Liver (tissue), 9 donors: ENCODE data around the gene LRRC47. TPM values are rescaled to one million over a fixed set of nuclear protein-coding genes. Genes with fewer than 3 reads are reported as not detected.

Source experiments
- DNase-seq: peaks from one replicate; pipeline ENCODE4 v3.0.0-alpha.2; 2017; ENCODE audit warnings: low spot score
- H3K27ac ChIP-seq, 2 donors: one replicate each; pipeline ENCODE4 v1.7.0; 2013; ENCODE audit warnings: inconsistent platforms in 2 of 2, low read length in 2 of 2, control low read depth in 1 of 2, low read depth in 1 of 2, mild to moderate bottlenecking in 1 of 2
- H3K27me3 ChIP-seq, 4 donors: one replicate each; pipeline versions ENCODE4 v1.6.1 to v1.7.0; 2013; ENCODE audit warnings: low read length in 3 of 4, inconsistent platforms in 1 of 4, mild to moderate bottlenecking in 1 of 4, moderate library complexity in 1 of 4; ENCODE audit not compliant: control insufficient read depth in 4 of 4, insufficient read depth in 4 of 4
- H3K36me3 ChIP-seq, 4 donors: one replicate each; pipeline versions ENCODE4 v1.6.1 to v1.7.0; 2013; ENCODE audit warnings: low read length in 3 of 4, mild to moderate bottlenecking in 3 of 4, low read depth in 1 of 4, moderate library complexity in 1 of 4; ENCODE audit not compliant: control insufficient read depth in 4 of 4, insufficient read depth in 3 of 4
- H3K4me1 ChIP-seq, 4 donors: one replicate each; pipeline versions ENCODE4 v1.6.1 to v1.7.0; 2013; ENCODE audit warnings: low read length in 3 of 4, mild to moderate bottlenecking in 3 of 4, moderate library complexity in 1 of 4; ENCODE audit not compliant: control insufficient read depth in 4 of 4, insufficient read depth in 4 of 4
- H3K4me3 ChIP-seq, 3 donors: one replicate each; pipeline versions ENCODE4 v1.6.1 to v1.7.0; 2013; ENCODE audit warnings: low read length in 3 of 3, control low read depth in 1 of 3, low read depth in 1 of 3, mild to moderate bottlenecking in 1 of 3
- H3K9ac ChIP-seq, 2 donors: one replicate each; pipeline ENCODE4 v1.7.0; 2013; ENCODE audit warnings: low read length in 2 of 2, mild to moderate bottlenecking in 2 of 2, moderate library complexity in 2 of 2, control low read depth in 1 of 2, low read depth in 1 of 2
- H3K9me3 ChIP-seq, 4 donors: one replicate each; pipeline versions ENCODE4 v1.6.1 to v1.7.0; 2013; ENCODE audit warnings: low read length in 3 of 4; ENCODE audit not compliant: control insufficient read depth in 4 of 4
- FOXA2 ChIP-seq: IDR thresholded peaks from 2 replicates; pipeline ENCODE4 v1.6.1; 2016; ENCODE audit warnings: antibody characterized with exemption
- NR2F2 ChIP-seq: IDR thresholded peaks from 2 replicates; pipeline ENCODE4 v1.6.1; 2016; ENCODE audit warnings: antibody characterized with exemption
- RXRA ChIP-seq, 2 donors: IDR thresholded peaks; 2 replicates each; pipeline ENCODE4 v1.6.1; 2017 to 2018; ENCODE audit warnings: antibody characterized with exemption in 2 of 2, mild to moderate bottlenecking in 1 of 2
- SP1 ChIP-seq: IDR thresholded peaks from 2 replicates; pipeline ENCODE4 v1.6.1; 2018; ENCODE audit warnings: antibody characterized with exemption, mild to moderate bottlenecking
- WGBS: extraction: QIAGEN DNeasy Blood & Tissue Kit; methylation state at CpG from one replicate; pipeline ENCODE4 v1.1.7; 2013; 5-methylcytosine and 5-hydroxymethylcytosine counted together
- polyA plus RNA-seq, 2 donors: library from polyadenylated mRNA; stranded (reverse) in 1 of 2; unstranded in 1 of 2; fragments of 200-250 nt in 1 of 2; fragments of >200 nt in 1 of 2; fragmentation: Nextera tagmentation in 1 of 2; extraction: Ambion mirVana in 1 of 2; gene quantifications; one replicate each; pipeline versions ENCODE4 v1.2.1 to v1.2.3, GENCODE V29; 2013 to 2015
- total RNA-seq, 2 donors: library from RNA; depleted of rRNA; stranded (reverse); fragments of >200 nt; gene quantifications; one replicate each; pipeline ENCODE4 v1.2.3, GENCODE V29; 2014
- TF ChIP-seq, protein P1 (sequence below): IDR thresholded peaks from 2 replicates; pipeline ENCODE4 v1.6.1; 2016; ENCODE audit warnings: antibody characterized with exemption
- TF ChIP-seq, protein P2 (sequence below): IDR thresholded peaks from 2 replicates; pipeline ENCODE4 v1.6.1; 2016; ENCODE audit warnings: antibody characterized with exemption
- donor health status: healthy.
- donor health status: healthy.
- donor health status: healthy.
- donor health status: healthy.
- donor health status: healthy.

Gene LRRC47
- total and polyA plus RNA-seq, 4 donors, result 8.7 to 23.8 (median 15.4) TPM

DNA sequence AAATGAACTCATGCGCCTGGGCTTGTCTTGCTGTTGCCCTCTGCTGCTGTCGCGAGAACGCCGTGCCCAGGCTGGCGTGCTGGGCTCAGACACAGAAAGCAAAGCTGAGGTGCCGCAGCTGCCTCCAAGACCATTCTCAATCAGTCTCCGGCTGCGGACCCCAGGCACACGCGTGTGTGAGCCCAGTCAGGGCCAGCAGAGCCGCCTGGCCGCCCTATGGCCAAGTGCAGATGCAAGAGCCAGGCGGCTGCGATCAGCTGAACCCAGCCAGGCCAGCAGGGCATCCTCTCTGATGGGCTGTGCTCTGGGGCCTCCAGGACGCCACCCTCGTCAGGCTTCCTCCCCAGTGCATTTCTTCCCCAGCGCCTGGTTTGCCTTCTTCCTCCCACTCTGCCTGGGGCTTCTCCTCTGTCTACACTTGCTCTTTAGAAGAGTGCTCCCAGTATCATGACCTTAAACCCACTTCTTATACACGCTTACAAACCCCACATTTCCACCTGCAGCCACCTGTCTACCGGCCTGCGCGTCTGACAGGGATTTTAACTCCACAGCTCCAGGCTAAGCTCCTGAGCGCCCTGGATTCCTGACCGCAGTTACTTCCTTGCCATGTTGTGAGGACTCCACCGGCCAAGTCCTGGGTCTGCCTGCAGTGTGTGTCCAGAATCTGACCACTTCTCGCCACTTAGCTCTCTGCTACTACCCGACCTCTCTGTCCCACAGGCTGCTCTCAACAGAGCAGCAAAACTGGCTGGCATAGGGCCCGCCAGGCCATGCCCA lies 21.7 kb upstream of the LRRC47 start:
- 95% methylated on average over 28 of the region's 28 CpGs for WGBS
- Histone ChIP-seq H3K4me3 (no peak overlapping the region), H3K27me3 (no peaks in the 10 kb centered on the region), H3K9ac (no peak overlapping the region), H3K9me3 (no peaks in the 10 kb centered on the region), H3K36me3 (peaks cover 3 to 62% (median 25%) of the 10 kb centered on the region in 4 donors), H3K27ac (no peak overlapping the region), H3K4me1 (no peaks in the 10 kb centered on the region)
- no peak for TF ChIP-seq NR2F2
- no peak for DNase-seq

DNA sequence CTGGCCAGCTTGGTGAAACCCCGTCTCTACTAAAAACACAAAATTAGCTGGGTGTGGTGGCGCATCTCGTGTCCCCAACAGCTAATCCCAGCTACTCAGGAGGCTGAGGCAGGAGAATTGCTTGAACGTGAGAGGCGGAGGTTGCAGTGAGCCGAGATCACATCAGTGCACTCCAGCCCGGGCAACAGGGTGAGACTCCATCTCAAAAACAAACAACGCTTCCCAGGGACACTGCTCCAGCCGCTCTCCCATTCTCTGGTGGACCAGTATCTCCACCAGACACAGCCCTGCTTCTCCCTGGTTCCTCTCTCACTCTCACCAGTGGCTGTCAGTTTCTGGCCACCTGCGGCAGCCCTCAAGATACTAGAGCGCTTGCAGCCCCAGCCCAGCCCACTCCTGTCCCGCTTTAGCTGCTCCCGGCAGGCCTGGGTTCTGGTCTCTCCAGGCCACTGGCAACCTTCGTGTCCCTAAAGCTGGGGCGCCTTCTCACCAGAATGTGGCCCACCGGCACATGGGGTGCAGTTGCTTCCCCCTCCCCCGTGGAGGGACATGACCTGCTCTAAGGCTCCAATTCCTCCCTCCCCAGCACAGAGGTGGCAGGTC lies 20.9 kb upstream of the LRRC47 start:
- 94% methylated on average over 17 of the region's 17 CpGs for WGBS
- no peak overlapping the region for H3K4me3 ChIP-seq
- H3K27ac ChIP-seq, result no peak overlapping the region
- no peaks in the 10 kb centered on the region for H3K9me3 ChIP-seq
- H3K4me1 ChIP-seq, result no peaks in the 10 kb centered on the region
- DNase-seq, result no peak
- no peak overlapping the region for H3K9ac ChIP-seq
- no peaks in the 10 kb centered on the region for H3K27me3 ChIP-seq
- TF ChIP-seq, protein P1, sequence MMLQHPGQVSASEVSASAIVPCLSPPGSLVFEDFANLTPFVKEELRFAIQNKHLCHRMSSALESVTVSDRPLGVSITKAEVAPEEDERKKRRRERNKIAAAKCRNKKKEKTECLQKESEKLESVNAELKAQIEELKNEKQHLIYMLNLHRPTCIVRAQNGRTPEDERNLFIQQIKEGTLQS, result no peak
- H3K36me3 ChIP-seq, result peaks cover 3 to 54% (median 24%) of the 10 kb centered on the region in 4 donors

DNA sequence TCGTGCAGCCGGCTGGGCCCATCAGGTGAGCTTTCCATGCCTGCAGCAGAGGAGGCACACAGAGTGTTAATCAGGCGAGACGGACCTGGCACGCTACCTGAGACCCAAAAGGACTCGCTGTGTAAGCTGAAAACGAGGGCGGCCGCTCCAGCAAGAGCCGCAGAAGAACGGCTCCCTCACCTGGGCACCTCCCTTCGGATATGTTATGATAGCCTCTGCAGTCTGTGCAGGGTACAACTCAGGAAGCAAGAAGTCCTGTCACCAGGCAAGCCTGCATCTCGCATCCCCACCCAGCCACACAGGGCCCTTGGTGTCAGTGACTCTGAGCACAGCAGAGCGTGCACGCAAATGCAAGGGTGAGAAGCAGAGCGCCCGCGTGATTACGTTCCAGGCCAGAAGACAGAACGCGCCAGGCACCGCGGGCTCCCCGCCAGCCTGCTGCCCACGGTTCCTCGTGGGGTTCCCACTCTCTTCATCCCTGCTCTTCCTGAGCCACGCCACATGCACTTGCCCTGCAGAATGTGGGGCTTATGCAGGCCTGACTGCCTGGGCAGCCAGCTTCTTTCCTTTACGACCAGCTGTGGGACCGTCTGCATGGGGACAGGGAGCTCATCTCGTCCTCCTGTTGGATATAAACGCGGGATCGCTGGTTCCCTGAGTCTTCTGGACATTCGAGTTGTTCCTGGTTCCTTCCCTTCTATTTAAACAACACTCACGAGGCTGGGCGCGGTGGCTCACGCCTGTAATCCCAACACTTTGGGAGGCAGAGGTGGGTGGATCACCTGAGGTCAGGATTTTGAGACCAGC lies 20.2 kb upstream of the LRRC47 start:
- whole genome bisulfite sequencing, result 92% methylated on average over 38 of the region's 38 CpGs
- peaks cover 3 to 47% (median 20%) of the 10 kb centered on the region in 4 donors for H3K36me3 ChIP-seq
- no peak for TF ChIP-seq SP1
- TF ChIP-seq RXRA (IDR thresholded peaks at IDR 0.05), result no peak
- TF ChIP-seq FOXA2, result no peak
- TF ChIP-seq, protein P2, sequence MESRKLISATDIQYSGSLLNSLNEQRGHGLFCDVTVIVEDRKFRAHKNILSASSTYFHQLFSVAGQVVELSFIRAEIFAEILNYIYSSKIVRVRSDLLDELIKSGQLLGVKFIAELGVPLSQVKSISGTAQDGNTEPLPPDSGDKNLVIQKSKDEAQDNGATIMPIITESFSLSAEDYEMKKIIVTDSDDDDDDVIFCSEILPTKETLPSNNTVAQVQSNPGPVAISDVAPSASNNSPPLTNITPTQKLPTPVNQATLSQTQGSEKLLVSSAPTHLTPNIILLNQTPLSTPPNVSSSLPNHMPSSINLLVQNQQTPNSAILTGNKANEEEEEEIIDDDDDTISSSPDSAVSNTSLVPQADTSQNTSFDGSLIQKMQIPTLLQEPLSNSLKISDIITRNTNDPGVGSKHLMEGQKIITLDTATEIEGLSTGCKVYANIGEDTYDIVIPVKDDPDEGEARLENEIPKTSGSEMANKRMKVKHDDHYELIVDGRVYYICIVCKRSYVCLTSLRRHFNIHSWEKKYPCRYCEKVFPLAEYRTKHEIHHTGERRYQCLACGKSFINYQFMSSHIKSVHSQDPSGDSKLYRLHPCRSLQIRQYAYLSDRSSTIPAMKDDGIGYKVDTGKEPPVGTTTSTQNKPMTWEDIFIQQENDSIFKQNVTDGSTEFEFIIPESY, result no peak
- no peak for DNase-seq
- H3K4me3 ChIP-seq, result no peak overlapping the region
- no peaks in the 10 kb centered on the region for H3K4me1 ChIP-seq
- H3K9ac ChIP-seq, result no peak overlapping the region
- no peaks in the 10 kb centered on the region for H3K9me3 ChIP-seq
- no peak overlapping the region for H3K27ac ChIP-seq
- H3K27me3 ChIP-seq, result no peaks in the 10 kb centered on the region
